Breast epithelium (tissue), 4 donors: ENCODE data around the gene KREMEN2. TPM values are rescaled to one million over a fixed set of nuclear protein-coding genes. Genes with fewer than 3 reads are reported as not detected.

Experiments
- DNase-seq, 2 donors: peaks; one replicate each; pipeline ENCODE4 v3.0.0-alpha.2; 2019; ENCODE audit warnings: low spot score in 2 of 2
- H3K27ac ChIP-seq, 2 donors: fragments of 200-600 bp; sonication (generic) in 1 of 2; one replicate each; pipeline ENCODE4 v1.5.1; 2016 to 2019; ENCODE audit warnings: mild to moderate bottlenecking in 1 of 2
- H3K27me3 ChIP-seq, 2 donors: fragments of 200-600 bp; sonication (generic) in 1 of 2; one replicate each; pipeline versions ENCODE4 v1.5.1 to v1.6.0; 2017 to 2019; ENCODE audit warnings: control low read depth in 1 of 2, mild to moderate bottlenecking in 1 of 2
- H3K36me3 ChIP-seq: fragments of 200-600 bp; one replicate; pipeline ENCODE4 v1.5.1; 2019
- H3K4me1 ChIP-seq, 2 donors: fragments of 200-600 bp; sonication (generic); one replicate each; pipeline ENCODE4 v1.5.1; 2016 to 2019; ENCODE audit warnings: control low read depth in 1 of 2
- H3K4me3 ChIP-seq, 3 donors: fragments of 200-600 bp; sonication (generic); 1 replicate in 2 of 3; 2 replicates in 1 of 3; pipeline ENCODE4 v1.5.1; 2016 to 2019; ENCODE audit warnings: mild to moderate bottlenecking in 3 of 3, moderate library complexity in 2 of 3
- H3K9me3 ChIP-seq, 2 donors: fragments of 200-600 bp; sonication (generic) in 1 of 2; one replicate each; pipeline ENCODE4 v1.5.1; 2016 to 2019; ENCODE audit warnings: control low read depth in 1 of 2
- CTCF ChIP-seq, 3 donors: fragments of 450-650 bp; IDR thresholded peaks; one replicate each; pipeline ENCODE4 v1.5.1; 2016 to 2017; ENCODE audit warnings: antibody characterized with exemption in 3 of 3, mild to moderate bottlenecking in 3 of 3, moderate library complexity in 3 of 3
- POLR2A ChIP-seq: fragments of 450-650 bp; IDR thresholded peaks from one replicate; pipeline ENCODE4 v1.6.1; 2016; ENCODE audit warnings: antibody characterized with exemption, mild to moderate bottlenecking, moderate library complexity
- POLR2AphosphoS5 ChIP-seq, 3 donors: sonication (generic); formaldehyde crosslinking; IDR thresholded peaks; one replicate each; pipeline ENCODE4 v1.6.1; 2017; ENCODE audit warnings: antibody characterized with exemption in 3 of 3
- intact Hi-C: fragments of 100-400 bp; cut with DNase I; formaldehyde crosslinking; loops from one replicate; pipeline ENCODE4 v1.15.1; 2023; ENCODE audit warnings: low total_unique reads
- total RNA-seq, 3 donors: library from RNA; depleted of rRNA; stranded (reverse); fragments of >200 nt; gene quantifications; one replicate each; pipeline ENCODE4 v1.1.0, GENCODE V29; 2016

Gene KREMEN2
- total RNA-seq, 3 donors from 2014 or later, result 0.33 TPM; not detected in 2

DNA sequence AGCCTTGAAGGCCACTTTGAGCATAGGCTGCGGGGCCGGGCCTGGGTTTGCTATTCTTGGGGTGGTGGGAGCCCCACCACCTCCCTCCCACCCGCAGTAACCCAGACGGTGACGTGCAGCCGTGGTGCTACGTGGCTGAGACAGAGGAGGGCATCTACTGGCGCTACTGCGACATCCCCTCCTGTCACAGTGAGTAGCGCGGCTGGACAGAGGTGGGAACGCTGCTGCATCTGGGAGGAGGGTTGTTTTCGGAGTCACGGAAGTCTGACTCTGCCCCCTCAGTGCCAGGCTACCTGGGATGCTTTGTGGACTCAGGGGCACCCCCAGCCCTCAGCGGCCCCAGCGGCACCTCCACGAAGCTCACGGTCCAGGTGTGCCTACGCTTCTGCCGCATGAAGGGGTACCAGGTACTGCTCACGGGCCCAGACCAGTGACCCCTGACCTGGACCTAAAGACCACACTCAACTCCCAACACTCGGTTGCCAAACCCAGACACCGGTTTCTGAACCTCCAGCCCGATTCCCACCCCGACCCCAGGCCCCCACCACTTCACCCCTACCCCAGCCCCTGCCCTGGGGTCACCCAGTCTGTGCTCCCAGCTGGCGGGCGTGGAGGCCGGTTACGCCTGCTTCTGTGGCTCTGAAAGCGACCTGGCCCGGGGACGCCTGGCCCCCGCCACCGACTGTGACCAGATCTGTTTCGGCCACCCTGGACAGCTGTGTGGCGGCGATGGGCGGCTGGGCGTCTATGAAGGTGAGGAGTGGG is 2.1 kb downstream of the KREMEN2 start:
- no peak for DNase-seq
- Histone ChIP-seq H3K4me1 (peaks cover 18 to 28% of the 10 kb centered on the region in 2 donors), H3K4me3 (peak overlapping the region in 2 of 3 donors; percentile 33 to 56), H3K27ac (no peak overlapping the region), H3K27me3 (peaks cover 29 to 64% of the 10 kb centered on the region in 2 donors), H3K9me3 (no peaks in the 10 kb centered on the region), H3K36me3 (no peaks in the 10 kb centered on the region)
- intact Hi-C loops, result no loop called here
- TF ChIP-seq POLR2A, result no peak
- TF ChIP-seq CTCF (IDR thresholded peaks at IDR 0.05), result no peak
- no peak for TF ChIP-seq POLR2AphosphoS5 (IDR thresholded peaks at IDR 0.05)

DNA sequence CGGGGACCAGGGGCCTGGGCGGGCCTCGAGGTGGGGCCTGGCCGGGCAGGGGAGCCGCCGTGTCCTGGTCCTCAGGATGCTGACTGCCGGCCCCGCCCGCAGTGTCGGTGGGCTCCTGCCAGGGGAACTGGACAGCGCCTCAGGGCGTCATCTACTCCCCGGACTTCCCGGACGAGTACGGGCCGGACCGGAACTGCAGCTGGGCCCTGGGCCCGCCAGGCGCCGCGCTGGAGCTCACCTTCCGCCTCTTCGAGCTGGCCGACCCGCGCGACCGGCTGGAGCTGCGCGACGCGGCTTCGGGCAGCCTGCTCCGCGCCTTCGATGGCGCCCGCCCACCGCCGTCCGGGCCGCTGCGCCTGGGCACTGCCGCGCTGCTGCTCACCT is 2.7 kb downstream of the KREMEN2 start:
- intact Hi-C loops, result no loop called here
- TF ChIP-seq POLR2A (no peak), CTCF (IDR thresholded peaks at IDR 0.05) (no peak), POLR2AphosphoS5 (IDR thresholded peaks at IDR 0.05) (no peak)
- no peaks in the 10 kb centered on the region for H3K36me3 ChIP-seq
- no peaks in the 10 kb centered on the region for H3K9me3 ChIP-seq
- peak overlapping the region in 2 of 3 donors; percentile 33 to 56 for H3K4me3 ChIP-seq
- no peak for DNase-seq
- no peak overlapping the region for H3K27ac ChIP-seq
- peaks cover 29 to 63% of the 10 kb centered on the region in 2 donors for H3K27me3 ChIP-seq
- peaks cover 18 to 28% of the 10 kb centered on the region in 2 donors for H3K4me1 ChIP-seq

DNA sequence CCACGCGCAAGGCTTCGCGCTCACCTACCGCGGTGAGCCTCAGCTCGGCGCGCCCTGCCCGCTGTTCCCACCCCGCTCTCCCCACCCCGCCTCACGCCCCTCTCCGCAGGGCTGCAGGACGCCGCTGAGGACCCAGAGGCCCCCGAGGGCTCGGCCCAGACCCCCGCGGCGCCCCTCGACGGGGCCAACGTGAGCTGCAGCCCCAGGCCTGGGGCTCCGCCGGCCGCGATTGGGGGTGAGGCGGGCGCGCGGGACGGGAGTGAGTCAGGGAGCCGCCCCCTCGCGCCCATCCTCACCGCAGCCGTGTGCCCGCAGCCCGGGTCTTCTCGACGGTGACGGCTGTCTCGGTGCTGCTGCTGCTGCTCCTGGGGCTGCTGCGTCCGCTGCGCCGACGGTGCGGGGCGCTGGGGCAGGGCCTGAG is 3.1 kb downstream of the KREMEN2 start:
- H3K27ac ChIP-seq, result no peak overlapping the region
- peaks cover 18 to 28% of the 10 kb centered on the region in 2 donors for H3K4me1 ChIP-seq
- H3K27me3 ChIP-seq, result peaks cover 29 to 59% of the 10 kb centered on the region in 2 donors
- intact Hi-C loops, result no loop called here
- TF ChIP-seq CTCF (IDR thresholded peaks at IDR 0.05), result no peak
- no peak for TF ChIP-seq POLR2AphosphoS5 (IDR thresholded peaks at IDR 0.05)
- no peak for TF ChIP-seq POLR2A
- no peaks in the 10 kb centered on the region for H3K9me3 ChIP-seq
- H3K4me3 ChIP-seq, result peak overlapping the region in 2 of 3 donors; percentile 33 to 56
- no peak for DNase-seq
- H3K36me3 ChIP-seq, result no peaks in the 10 kb centered on the region

- no peaks in the 10 kb centered on the region for H3K36me3 ChIP-seq
- no peak overlapping the region for H3K4me3 ChIP-seq
- H3K4me1 ChIP-seq, result peaks cover 18 to 28% of the 10 kb centered on the region in 2 donors
- peaks cover 29 to 54% of the 10 kb centered on the region in 2 donors for H3K27me3 ChIP-seq
- no peak overlapping the region for H3K27ac ChIP-seq
- H3K9me3 ChIP-seq, result no peaks in the 10 kb centered on the region
- intact Hi-C loops, result no loop called here
- no peak for DNase-seq
- TF ChIP-seq POLR2AphosphoS5 (IDR thresholded peaks at IDR 0.05) (no peak), POLR2A (no peak), CTCF (IDR thresholded peaks at IDR 0.05) (no peak)
These were observed 3.7 kb downstream of the KREMEN2 start for GRCh38 chr16:2967721-2968161.

GRCh38 chr16:2968368-2968737 is 4.3 kb downstream of the KREMEN2 start:
- Histone ChIP-seq H3K27ac (no peak overlapping the region), H3K9me3 (no peaks in the 10 kb centered on the region), H3K4me3 (peak overlapping the region; percentile 64 to 86 (median 73)), H3K36me3 (no peaks in the 10 kb centered on the region), H3K4me1 (peaks cover 18 to 26% of the 10 kb centered on the region in 2 donors), H3K27me3 (peaks cover 25 to 47% of the 10 kb centered on the region in 2 donors)
- TF ChIP-seq POLR2A, result no peak
- no peak for TF ChIP-seq CTCF (IDR thresholded peaks at IDR 0.05)
- no peak for TF ChIP-seq POLR2AphosphoS5 (IDR thresholded peaks at IDR 0.05)
- no peak for DNase-seq
- intact Hi-C loops, result no loop called here
